HG02884 (cell line): ENCODE data around the gene TP53I11.

Source experiments
- ATAC-seq: cut with Tn5 transposase; IDR thresholded peaks from one replicate; pipeline ENCODE4 v1.9.1; 2021; ENCODE audit warnings: mild to moderate bottlenecking, moderate library complexity; ENCODE audit not compliant: unreplicated experiment

TP53I11 gene

DNA sequence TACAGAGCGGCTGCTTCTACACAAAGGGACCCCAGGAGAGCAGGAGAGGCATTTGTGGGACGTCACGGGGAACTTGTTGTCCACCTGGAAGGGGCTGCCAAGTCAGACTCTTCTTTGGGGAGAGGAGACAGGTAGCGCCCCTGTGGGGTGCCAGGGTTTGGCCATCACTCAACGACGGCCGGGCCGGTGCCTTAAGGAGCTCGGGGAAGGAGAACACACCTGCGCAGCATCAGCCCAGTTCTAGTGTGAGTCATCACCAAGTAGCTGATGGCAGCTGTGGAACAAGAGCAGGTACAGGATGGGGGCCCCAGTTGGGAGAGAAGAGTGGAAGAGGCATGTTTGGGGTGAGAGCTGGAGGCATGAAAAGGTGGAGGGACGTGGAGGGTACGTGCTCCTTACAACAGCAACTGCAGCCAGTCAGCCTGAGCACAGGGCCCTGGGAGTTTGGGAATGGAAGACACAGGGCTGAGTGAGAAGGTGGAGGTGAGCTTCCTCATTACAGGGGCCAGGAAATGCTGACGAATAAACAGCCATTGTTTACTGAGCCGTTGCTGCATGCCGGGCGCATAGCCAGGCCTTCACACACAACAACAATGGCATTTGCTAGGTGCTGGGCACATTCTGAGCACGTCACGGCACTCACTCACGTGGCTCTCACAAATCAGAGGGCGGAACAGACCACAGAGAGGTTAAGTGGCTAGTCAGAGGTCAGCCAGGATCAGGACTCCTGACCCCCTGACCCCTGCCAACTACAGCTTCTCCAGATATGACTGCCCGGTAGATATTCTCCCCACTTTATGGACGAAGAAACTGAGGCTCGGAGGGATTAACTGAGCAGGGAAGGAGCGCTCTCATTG lies 29.1 kb upstream of the TP53I11 start:
- ATAC-seq = no peak

DNA sequence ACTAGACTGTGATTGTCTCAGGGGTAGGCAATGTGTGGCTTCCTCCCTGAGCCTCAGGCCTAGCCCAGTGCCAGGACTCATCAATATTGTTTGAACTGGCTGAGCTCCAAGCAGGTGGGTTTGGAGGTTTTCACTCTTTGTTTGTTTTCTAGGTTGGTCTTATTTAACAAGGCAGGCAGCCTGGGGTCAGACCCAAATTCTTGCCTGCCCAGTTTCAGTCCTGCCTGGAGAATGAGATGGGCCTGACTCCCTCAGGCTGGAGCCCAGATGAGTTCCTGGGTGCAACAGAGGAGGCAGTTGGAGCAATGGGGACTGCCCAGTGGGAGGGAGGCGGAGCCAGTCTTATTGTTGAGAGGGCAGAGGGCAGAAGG lies 28.3 kb upstream of the TP53I11 start:
- ATAC-seq = no peak

DNA sequence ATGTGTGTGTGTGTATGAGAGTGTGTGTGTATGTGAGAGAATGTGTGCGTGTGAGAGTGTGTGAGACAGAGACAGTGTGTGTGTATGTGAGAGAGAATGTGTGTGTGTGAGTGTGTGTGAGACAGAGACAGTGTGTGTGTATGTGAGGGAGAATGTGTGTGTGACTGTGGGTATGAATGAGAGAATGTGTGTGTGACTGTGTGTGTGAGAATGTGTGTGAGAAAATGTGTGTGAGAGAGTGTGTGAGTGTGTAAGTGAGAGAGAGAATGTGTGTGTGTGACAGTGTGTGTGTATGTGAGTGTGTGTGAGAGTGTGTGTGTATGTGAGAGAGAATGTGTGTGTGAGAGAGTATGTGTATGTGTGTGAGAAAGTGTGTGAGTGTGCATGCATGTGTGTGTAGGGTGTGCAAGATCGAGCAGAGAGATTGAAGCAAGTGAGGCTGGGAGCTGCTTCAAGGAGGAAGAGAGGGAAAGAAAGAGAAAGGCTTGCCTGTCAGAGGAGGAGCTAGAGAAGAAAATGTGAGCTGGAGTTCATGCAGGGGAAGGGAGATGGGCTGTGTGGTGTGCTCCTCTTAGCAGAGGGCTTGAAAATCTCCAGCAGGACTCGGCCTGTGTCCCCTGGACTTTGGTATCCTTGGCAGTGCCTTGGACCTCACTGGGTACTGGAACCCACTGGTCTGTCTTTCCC lies 27.7 kb upstream of the TP53I11 start:
- no peak for ATAC-seq

DNA sequence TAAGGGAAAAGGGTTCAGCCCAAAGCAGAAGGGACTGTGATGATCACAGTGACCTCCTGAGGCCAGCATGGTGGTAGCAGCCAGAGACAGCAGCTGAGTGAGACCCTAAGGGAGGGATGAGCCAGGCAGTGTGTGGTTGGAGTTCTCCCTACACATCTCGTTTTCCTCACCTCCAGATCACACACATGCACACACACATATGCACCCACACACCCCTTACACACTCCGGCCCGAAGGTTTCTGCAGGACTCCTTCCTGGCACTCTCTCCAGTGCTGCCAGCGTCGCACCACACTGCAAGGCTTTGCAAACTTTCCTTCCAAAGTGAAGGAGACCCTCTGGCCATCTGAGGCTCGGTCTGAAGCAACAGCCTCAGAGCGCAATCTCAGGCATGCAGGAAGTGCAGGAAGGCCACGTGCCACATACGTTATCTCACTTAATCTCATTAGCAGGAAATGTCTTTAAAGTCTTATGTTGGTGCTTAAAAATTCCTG lies 26.9 kb upstream of the TP53I11 start:
- no peak for ATAC-seq

DNA sequence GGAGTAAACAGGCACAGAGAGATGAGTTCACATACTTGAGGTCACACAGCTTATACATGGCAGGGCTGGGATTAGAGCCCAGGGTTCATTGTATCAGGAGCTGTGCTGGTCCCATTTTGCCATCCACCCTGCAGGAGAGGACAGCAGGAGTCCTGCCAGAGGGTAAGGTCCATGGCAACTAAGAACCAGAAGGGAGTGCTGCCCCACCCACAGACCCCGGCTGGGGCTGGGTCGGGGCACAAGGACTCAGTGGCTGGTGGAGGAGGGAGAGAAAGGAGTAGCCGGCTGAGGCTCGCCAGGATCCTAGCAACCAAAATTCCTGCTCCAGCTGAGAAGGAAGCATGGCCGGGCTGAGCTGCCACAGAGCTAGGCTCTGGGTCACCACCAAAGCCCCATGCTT lies 25.9 kb upstream of the TP53I11 start:
- ATAC-seq = no peak

DNA sequence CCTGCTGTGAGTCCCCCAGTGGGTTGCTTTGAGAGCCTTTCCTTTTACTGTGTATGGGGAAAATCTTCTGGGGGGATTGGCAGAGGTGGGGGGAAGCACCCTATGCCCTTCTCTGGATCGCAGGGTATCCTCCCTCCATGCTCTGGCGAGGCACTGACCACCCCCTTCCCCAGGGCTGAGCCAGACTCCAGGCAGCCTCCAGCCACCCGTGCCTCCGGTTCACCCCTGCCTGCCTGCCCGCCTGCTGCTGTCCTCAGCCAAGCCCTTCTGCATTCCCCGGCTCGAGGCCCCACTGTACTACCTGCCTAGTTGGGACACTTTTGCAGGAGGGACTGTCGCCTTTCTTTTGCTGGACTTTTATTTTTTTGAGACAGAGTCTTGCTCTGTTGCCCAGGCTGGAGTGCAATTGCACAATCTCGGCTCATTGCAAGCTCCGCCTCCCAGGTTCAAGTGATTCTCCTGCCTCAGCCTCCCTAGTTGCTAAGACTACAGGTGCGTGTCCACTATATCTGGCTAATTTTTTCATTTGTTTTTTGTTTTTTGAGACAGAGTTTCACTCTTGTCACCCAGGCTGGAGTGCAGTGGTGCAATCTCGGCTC lies 23.8 kb upstream of the TP53I11 start:
- no peak for ATAC-seq

DNA sequence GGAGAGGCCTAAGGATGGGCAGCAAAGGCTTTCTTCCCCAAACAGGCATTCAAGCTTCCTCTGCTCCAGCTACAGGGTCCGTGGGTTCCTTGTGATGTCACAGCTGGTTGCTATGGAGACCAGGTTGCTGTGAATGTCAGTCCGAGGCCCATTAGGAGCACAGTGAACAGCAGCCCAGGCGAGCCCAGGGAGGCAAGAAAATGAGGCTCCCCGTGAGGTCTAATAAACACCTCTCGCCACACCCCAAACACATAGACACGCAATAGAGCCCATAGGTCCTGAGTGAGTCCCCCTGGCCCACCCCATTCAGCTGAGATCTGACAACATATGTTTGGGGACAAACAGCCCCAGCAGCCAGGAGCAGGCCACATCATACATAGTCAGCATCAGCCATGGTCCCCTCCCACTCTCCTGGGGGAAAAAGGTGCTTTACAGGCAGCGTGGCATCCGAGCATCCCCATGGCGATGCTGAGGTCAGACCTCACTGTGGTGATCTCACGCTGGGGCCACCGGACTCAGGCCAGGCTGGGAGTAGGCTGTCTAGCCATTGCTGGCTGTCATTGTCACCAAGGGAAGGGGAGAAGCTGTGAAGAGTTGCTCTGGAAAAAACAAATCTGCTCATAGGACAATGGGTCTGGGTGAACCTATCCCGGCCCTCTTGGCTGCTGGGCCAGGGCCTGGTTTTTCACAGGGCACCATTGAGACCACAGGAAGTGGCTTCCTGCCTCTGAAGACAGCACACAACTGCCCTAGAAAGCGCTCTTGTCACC lies 23.1 kb upstream of the TP53I11 start:
- ATAC-seq = no peak

DNA sequence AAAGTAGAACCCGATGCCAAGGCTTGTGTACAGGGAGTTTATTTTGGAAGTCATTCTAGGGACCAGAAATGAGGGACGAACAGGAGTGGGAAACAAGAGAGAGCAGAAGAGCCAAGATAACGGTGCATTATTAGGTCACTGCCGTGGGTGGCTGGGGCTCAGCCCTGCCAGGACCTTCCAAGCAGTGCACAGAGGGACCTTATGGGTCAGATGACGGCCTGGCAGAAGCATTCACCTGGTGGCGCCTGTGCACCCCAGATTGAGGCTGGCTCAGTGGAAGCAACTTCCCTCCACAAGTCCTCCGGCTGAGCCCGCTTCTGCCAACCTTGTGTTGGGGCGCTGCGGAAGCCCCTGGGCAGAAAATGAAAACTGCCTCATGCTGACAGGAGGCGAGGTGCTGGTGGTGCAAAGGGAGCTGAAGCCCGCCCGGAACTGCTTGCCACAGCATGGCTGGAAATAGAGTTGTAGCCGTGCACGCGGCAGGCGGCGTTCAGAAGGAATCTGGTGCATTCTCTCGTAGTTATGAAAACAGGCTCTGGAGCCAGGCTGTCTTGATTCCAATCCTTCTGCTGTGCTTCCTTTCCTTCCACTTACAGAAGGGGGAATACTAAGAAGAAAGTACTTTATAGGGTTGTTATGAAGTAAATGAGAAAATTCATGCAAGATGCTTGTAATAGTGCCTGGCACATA lies 22.2 kb upstream of the TP53I11 start:
- no peak for ATAC-seq

DNA sequence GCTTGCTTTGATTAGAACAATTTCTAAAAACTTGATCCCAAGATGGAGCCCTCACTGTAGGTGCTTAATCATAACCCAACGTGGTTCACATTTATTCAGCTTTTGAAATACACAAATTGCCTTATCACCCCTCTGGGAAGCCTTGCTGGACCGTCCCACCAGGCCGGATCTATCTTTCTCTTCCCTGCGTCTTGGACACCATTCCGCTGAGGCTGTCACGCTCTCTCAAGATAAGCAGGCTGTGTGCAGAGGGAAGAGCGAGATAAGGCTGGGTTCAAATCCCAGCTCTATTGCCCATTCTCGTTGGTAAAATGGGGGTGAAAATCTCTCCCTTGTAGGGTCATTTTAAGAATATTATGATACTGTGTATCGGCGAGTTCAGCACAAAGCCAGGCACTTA lies 20.5 kb upstream of the TP53I11 start:
- ATAC-seq = no peak

DNA sequence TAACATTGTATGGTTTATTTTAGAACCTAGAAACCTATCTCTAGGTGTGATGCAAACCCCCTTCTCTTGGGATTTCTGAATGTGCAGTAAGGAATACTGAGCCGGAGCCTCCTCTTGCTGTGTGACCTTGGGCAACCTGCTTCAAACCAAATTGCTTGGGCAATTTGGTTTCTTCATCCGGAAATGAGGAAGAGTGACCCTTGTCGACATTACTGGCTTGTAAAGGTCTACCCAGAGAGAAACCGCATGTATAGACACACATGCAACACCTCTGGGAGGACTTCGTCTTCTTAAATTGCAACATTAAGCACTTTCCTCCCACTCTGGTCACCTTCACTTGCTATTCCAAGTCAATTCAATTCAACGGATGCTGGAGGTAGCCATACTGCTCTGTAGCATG lies 19.6 kb upstream of the TP53I11 start:
- no peak for ATAC-seq

DNA sequence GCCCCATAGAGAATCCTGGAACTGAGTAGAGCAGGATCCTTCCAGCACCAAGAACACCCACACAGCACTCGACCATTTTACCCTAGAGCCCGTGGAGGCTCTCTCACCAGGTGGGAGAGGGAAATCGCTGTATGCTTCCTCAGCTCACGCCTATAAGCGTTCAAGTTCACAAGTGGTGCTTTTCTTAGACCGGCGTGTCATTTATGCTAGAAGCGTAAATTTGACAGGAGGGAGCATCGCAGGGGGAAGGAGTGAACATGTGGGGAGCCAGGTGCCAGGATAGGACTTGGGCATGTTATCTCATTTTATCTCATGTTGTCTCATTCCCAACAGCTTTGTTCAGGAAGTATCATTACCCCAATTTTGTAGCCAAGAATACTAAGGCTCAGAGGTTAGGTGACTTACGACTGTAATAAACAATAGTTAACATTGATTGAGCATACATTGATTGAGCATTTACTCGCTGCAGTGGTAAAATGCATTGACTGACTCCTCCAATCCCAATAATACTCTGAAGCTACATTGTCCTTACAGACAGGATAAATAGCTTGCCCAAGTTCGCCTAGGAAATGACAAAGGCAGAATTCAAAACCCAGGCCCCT lies 19.1 kb upstream of the TP53I11 start:
- ATAC-seq = no peak

DNA sequence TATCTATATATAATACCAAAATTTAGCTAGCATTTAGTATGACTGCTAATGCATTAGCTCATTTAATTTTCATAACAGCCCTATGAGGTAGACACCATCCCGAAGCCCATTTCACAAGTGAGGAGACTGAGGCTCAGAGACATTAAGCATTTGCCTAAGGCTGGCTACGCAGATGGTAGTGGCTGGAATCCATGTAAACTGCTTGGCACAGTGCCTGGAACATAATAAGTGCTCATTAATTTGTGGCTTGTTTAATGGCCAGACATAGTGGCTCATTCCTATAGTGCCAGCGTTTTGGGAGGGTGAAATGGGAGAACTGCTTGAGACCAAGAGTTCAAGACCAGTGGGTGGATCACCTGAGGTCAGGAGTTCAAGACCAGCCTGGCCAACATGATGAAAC lies 17.8 kb upstream of the TP53I11 start:
- no peak for ATAC-seq

DNA sequence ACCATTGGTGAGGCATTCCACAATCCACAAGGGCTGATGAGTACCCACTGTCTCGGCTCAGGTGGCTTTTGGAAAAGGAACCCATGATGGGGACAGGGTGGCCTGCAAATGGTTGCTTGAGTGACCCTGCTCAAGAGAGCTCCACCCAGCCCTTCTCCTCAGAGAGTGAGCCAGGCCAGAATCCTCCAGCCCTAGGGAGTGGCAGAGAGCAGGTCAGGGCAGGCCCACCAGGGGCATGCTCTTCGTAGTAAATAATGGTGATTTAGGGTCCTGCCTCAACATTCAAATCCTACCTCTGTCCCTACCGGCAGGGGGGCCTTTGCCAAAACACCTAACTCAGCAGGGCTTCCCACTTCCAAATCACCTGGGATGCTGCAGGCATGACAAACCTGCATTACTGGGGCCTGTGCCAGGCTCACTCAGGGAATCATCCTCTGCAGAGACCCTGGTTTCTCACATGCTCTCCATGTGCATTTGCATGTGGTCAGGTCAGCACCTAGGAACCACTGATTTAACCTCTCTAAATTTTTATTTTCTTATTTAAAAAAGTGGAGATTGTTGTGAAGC lies 17.3 kb upstream of the TP53I11 start:
- ATAC-seq = no peak

DNA sequence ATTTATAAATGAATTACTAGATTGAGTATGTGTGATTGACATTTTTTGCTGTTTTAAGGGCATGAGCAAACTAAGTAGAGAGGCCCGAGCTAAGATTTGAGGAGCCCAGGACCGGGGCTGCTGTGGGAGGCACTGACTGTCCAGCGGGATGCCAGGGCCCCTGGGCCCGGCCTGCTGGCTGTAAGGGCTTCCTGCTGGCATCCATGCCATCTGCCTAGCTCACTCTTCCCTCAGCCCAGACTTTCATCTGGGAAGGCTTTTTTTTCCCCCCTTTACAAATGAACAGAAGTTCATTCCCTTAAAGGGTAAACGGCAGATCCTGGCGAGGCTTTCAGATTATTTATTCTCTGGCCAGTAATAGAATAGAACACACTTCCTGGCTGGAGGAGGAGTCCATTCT lies 16.0 kb upstream of the TP53I11 start:
- ATAC-seq = no peak

DNA sequence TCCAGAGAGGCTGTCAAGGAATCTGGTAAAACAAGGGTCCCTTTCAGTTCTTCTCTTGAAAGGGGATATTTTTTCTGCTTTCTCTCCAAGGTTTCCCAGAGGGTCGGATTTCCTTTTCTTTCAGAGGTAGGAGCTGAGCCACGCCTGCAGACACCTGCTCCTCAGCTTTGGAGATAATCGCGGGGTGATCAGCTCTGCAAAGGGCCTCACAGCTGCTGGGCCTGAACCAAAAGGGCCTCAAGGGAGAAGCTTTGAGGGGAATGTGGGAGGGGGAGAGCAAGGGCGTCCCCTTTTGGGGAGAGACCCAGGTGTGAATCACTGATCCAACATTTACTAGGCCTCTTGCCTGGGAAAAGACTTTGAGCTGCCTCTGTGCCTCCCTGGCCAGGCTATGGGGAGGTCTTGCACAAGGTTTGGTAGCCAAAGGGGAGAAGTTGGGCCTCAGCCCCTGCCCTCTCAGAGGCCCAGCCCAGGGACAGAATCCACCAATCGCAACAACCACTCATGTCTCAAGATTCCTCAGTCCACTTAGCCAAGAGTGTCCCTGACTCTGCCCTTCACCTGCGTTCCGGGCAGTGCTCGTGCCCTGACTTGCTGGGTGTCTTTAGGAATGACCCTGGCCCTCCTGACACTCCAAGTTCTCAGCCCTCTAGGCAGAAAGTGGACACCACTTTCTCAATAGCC lies 14.0 kb upstream of the TP53I11 start:
- ATAC-seq = no peak

DNA sequence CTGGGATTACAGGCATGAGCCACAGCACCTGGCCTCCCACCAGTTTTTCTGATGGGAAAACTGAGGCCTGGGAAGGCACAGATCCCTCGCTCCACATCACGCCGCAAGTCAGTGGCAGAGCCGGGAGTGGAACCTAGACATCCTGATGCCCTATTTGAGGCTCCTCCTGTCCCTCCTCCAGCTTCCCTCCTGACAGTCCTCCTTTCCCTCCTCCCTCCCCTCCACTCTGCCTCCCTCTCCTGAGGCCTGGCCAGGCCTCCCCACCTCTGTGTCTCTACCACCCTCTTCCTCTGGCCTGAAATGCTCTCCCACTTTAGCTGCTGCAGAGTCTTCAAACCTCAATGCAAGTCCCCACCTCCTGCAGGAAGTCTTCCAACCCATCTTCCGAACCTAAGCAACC lies 13.3 kb upstream of the TP53I11 start:
- ATAC-seq = no peak

DNA sequence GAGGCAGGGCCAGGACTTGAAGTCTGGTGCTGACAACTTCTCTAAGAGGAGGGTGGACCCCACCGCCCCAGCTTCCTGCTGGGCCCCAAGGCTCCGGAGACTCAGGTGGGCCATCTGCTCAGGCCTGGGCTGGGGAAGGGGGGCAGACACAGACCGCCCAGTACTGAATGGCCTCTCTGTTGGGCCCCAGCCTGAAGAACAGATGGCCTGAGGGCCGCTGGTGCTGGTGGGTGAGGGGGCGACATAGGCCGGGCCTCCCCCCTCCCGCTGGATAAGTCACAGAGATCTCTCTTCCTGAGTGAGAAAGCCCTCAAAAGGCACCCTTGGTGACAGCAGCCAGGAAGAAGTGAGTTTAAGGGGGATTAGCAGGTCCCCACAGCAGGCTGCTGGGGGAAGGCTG lies 12.5 kb upstream of the TP53I11 start:
- ATAC-seq = no peak

DNA sequence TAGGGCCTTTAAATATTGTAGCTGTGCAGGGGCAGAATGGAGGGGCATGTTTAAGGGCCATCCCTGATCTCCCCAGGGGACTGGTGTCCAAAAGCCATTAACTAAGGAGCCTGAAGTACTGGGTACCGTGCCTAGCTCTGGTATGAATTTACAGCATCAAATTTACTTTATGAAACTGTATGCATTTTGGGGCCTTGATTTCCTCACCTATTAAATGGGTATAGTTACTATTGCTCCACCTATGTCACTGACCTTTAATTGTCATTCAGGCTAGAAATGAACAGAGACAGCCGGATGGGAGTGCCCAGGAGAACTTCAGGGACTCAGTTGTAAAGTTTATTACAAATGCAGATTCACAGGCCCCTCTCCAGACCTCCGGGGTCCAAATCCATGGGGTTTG lies 11.8 kb upstream of the TP53I11 start:
- no peak for ATAC-seq

DNA sequence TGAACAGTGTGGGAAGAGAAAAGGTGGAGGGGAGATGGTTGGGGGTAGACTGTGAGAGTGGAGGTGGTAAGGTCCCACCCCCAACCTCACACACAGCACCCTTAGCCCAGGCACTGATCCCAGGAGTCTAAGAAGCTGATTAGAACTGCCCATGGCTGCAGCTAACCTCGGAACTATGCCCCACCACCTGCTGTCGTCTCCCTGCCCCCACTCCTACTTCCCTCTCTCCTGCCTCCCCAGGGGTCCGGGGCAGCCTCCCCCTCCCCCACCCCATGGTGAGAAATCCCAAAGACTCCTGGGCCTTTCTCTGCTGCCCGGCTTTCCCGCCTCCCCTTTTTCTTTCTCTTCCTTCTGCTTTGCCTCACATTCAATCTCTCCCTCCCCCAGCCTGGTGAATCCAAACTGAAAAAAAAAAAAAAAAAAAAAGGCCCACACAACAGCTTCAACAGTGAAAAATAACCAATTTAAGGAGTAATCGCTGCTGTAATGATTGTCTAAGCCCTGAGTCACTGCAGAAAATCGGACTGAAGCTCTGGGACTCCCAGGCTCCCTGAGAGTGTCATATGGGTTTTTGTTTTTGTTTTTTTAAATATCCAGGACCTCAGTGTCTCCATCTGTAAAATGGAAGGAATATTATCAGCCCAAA lies 9.6 kb upstream of the TP53I11 start:
- no peak for ATAC-seq
